Measurements from ENCODE around the gene CCL24.

DNA sequence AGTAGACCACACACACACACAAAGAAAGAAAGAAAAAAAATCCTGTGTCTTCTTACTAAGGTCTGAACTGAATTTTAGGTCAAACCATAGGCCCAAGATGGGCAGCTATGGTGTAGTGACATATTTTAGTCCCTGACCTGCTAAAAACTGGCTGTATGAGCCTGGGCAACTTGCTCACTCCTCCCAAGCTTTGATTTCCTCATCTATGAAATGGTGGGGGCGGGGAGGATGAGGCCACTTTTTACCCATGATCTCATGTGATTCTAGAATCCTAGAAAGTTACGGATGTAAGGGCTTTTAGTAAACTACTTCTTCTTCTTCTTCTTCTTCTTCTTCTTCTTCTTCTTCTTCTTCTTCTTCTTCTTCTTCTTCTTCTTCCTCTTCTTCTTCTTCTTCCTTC lies 6.1 kb upstream of the CCL24 start:
- TF ChIP-seq, protein P1, sequence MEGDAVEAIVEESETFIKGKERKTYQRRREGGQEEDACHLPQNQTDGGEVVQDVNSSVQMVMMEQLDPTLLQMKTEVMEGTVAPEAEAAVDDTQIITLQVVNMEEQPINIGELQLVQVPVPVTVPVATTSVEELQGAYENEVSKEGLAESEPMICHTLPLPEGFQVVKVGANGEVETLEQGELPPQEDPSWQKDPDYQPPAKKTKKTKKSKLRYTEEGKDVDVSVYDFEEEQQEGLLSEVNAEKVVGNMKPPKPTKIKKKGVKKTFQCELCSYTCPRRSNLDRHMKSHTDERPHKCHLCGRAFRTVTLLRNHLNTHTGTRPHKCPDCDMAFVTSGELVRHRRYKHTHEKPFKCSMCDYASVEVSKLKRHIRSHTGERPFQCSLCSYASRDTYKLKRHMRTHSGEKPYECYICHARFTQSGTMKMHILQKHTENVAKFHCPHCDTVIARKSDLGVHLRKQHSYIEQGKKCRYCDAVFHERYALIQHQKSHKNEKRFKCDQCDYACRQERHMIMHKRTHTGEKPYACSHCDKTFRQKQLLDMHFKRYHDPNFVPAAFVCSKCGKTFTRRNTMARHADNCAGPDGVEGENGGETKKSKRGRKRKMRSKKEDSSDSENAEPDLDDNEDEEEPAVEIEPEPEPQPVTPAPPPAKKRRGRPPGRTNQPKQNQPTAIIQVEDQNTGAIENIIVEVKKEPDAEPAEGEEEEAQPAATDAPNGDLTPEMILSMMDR (IDR thresholded peaks at IDR 0.05) = no peak
- TF ChIP-seq POLR2A (IDR thresholded peaks at IDR 0.05) = no peak
